Measurements from ENCODE around the gene TMBIM1. TPM values are rescaled to one million over a fixed set of nuclear protein-coding genes. Genes with fewer than 3 reads are reported as not detected.

TMBIM1 gene
- total and polyA plus RNA-seq, 9 of the 15 experiments (the other 6 are each of a cell fraction or from before 2014, with no cell fraction given): 14.2 to 105 (median 47.0) TPM

- TF ChIP-seq ZFP36 (IDR thresholded peaks at IDR 0.05; ENCODE audit: low read depth, low read length, partially characterized antibody) (no peak), ZZZ3 (IDR thresholded peaks at IDR 0.05) (no peak), CREB5 (CRISPR knock-in tag; IDR thresholded peaks at IDR 0.05) (no peak), SETDB1 (IDR thresholded peaks at IDR 0.05; ENCODE audit: low read length) (no peak), RBM34 (IDR thresholded peaks at IDR 0.05; ENCODE audit: borderline replicate concordance, insufficient read depth, low read length) (no peak), CCAR2 (IDR thresholded peaks at IDR 0.05; ENCODE audit: low read depth, low read length) (no peak), NUFIP1 (IDR thresholded peaks at IDR 0.05; ENCODE audit: partially characterized antibody) (no peak), EP300 (IDR thresholded peaks at IDR 0.05; ENCODE audit: low read length) (peak; percentile 65), SMAD2 (IDR thresholded peaks at IDR 0.05; ENCODE audit: low read depth, low read length) (no peak), MED1 (CRISPR knock-in tag; IDR thresholded peaks at IDR 0.05; ENCODE audit: borderline replicate concordance) (no peak), HOXB6 (CRISPR knock-in tag; IDR thresholded peaks at IDR 0.05; ENCODE audit: borderline replicate concordance) (no peak), ZNF766 (CRISPR knock-in tag; conservative IDR thresholded peaks at IDR 0.05) (no peak), HDGF (IDR thresholded peaks at IDR 0.05) (no peak), MYBL2 (IDR thresholded peaks at IDR 0.05; ENCODE audit: low read depth) (no peak), MYBL2 (CRISPR knock-in tag; IDR thresholded peaks at IDR 0.05; ENCODE audit: borderline replicate concordance) (no peak), ARNT (IDR thresholded peaks at IDR 0.05) (peak; percentile 23 to 62; a peak in 1 of 4 replicates), ZNF445 (CRISPR knock-in tag; IDR thresholded peaks at IDR 0.05; ENCODE audit: low read depth) (no peak), NCOR1 (IDR thresholded peaks at IDR 0.05) (peak; percentile 78), ILK (tag; IDR thresholded peaks at IDR 0.05; ENCODE audit: borderline replicate concordance, low read depth) (no peak), U2AF1 (optimal IDR thresholded peaks at IDR 0.05; ENCODE audit: low read depth, low read length) (no peak), POLR2B (IDR thresholded peaks at IDR 0.05; ENCODE audit: low read depth, partially characterized antibody) (peak; percentile 50), ATF4 (CRISPR knock-in tag; IDR thresholded peaks at IDR 0.05) (no peak), TAF7 (tag; IDR thresholded peaks at IDR 0.05) (no peak), HLTF (IDR thresholded peaks at IDR 0.05) (0 out of 2 replicates have a peak, but pooled peaks have one; percentile 30)
- TF ChIP-seq, protein P1, sequence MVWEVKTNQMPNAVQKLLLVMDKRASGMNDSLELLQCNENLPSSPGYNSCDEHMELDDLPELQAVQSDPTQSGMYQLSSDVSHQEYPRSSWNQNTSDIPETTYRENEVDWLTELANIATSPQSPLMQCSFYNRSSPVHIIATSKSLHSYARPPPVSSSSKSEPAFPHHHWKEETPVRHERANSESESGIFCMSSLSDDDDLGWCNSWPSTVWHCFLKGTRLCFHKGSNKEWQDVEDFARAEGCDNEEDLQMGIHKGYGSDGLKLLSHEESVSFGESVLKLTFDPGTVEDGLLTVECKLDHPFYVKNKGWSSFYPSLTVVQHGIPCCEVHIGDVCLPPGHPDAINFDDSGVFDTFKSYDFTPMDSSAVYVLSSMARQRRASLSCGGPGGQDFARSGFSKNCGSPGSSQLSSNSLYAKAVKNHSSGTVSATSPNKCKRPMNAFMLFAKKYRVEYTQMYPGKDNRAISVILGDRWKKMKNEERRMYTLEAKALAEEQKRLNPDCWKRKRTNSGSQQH (CRISPR knock-in tag; IDR thresholded peaks at IDR 0.05): no peak
- TF ChIP-seq, protein P2, sequence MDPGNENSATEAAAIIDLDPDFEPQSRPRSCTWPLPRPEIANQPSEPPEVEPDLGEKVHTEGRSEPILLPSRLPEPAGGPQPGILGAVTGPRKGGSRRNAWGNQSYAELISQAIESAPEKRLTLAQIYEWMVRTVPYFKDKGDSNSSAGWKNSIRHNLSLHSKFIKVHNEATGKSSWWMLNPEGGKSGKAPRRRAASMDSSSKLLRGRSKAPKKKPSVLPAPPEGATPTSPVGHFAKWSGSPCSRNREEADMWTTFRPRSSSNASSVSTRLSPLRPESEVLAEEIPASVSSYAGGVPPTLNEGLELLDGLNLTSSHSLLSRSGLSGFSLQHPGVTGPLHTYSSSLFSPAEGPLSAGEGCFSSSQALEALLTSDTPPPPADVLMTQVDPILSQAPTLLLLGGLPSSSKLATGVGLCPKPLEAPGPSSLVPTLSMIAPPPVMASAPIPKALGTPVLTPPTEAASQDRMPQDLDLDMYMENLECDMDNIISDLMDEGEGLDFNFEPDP (CRISPR knock-in tag; IDR thresholded peaks at IDR 0.05): no peak
These were observed 40.8 kb upstream of the TMBIM1 start (continued) for GRCh38 chr2:218332920-218333645.
